PC-3 (cell line): ENCODE measurements around the gene NDUFB6. TPM values are rescaled to one million over a fixed set of nuclear protein-coding genes. Genes with fewer than 3 reads are reported as not detected.

Experiments used
- ATAC-seq: fragments of 200-7000 bp; cut with Tn5 transposase; 2 replicates; pipeline ENCODE4 v1.9.1; 2020; ENCODE audit warnings: mild to moderate bottlenecking, moderate library complexity
- BruUV-seq: library from RNA; stranded (reverse); fragments of 400-500 nt; replicated peaks from 2 replicates; lab custom pipeline; 2021; lab: Mats Ljungman, UMichigan
- CTCF ChIA-PET: fragments of 300-600 bp; sonication (Branson Sonifier 250); formaldehyde crosslinking; loops from one replicate; lab custom pipeline; 2022; ENCODE audit warnings: antibody characterized with exemption; lab: Charles Lee
- POLR2A ChIA-PET: fragments of 300-600 bp; sonication (Branson Sonifier 250); formaldehyde crosslinking; loops from one replicate; lab custom pipeline; 2022; ENCODE audit warnings: antibody characterized with exemption; ENCODE audit not compliant: unreplicated experiment; lab: Charles Lee
- DNase-seq: peaks from one replicate; pipeline ENCODE4 v3.0.0-alpha.2; 2015
- H2AFZ ChIP-seq: fragments of 300-600 bp; sonication (generic); 2 replicates; pipeline ENCODE4 v1.6.0; 2016; ENCODE audit warnings: antibody characterized with exemption, low read length
- H3F3A ChIP-seq: fragments of 300-600 bp; sonication (generic); one replicate; pipeline ENCODE4 v1.6.0; 2017; ENCODE audit warnings: antibody characterized with exemption, low read length, control low read depth, mild to moderate bottlenecking; ENCODE audit not compliant: unreplicated experiment
- H3K27ac ChIP-seq: fragments of 300-600 bp; sonication (generic); 2 replicates; pipeline ENCODE4 v1.5.1; 2016; ENCODE audit warnings: mild to moderate bottlenecking, low read length
- H3K27me3 ChIP-seq: fragments of 300-600 bp; sonication (generic); 2 replicates; pipeline ENCODE4 v1.6.1; 2016; ENCODE audit warnings: low read length, mixed read lengths
- H3K36me3 ChIP-seq: fragments of 300-600 bp; sonication (generic); 2 replicates; pipeline ENCODE4 v1.6.1; 2016; ENCODE audit warnings: low read depth, mixed run types, low read length, mixed read lengths
- H3K4me1 ChIP-seq: fragments of 300-600 bp; sonication (generic); 2 replicates; pipeline ENCODE4 v1.5.1; 2016; ENCODE audit warnings: low read length; ENCODE audit not compliant: insufficient read depth
- H3K4me2 ChIP-seq: fragments of 300-600 bp; sonication (generic); 2 replicates; pipeline ENCODE4 v1.6.0; 2016; ENCODE audit warnings: low read length
- H3K4me3 ChIP-seq: fragments of 300-600 bp; sonication (generic); 2 replicates; pipeline ENCODE4 v1.5.1; 2016; ENCODE audit warnings: mild to moderate bottlenecking, low read length, mixed read lengths
- H3K79me2 ChIP-seq: fragments of 300-600 bp; sonication (generic); 2 replicates; pipeline ENCODE4 v1.6.1; 2017; ENCODE audit warnings: low read length, mixed read lengths
- H3K9ac ChIP-seq: fragments of 300-600 bp; sonication (generic); 2 replicates; pipeline ENCODE4 v1.6.0; 2016; ENCODE audit warnings: mild to moderate bottlenecking, low read length
- H3K9me2 ChIP-seq: fragments of 300-600 bp; sonication (generic); replicated peaks from 2 replicates; pipeline ENCODE4 v1.6.1; 2016; ENCODE audit warnings: mixed run types, low read length, mixed read lengths
- H3K9me3 ChIP-seq: fragments of 300-600 bp; sonication (generic); 2 replicates; pipeline ENCODE4 v1.6.1; 2016; ENCODE audit warnings: low read length, mixed read lengths
- H4K20me1 ChIP-seq: fragments of 300-600 bp; sonication (generic); 2 replicates; pipeline ENCODE4 v1.6.1; 2016; ENCODE audit warnings: low read length, mixed read lengths
- CTCF ChIP-seq: fragments of 300-600 bp; sonication (generic); conservative IDR thresholded peaks from 2 replicates; pipeline ENCODE4 v1.5.1; 2017; ENCODE audit warnings: antibody characterized with exemption, low read depth, mild to moderate bottlenecking, low read length
- EZH2 ChIP-seq: fragments of 300-600 bp; sonication (generic); IDR thresholded peaks from one replicate; pipeline ENCODE4 v1.6.1; 2017; ENCODE audit warnings: antibody characterized with exemption, mild to moderate bottlenecking, low read length; ENCODE audit not compliant: unreplicated experiment
- EZH2phosphoT487 ChIP-seq: fragments of 300-600 bp; sonication (generic); IDR thresholded peaks from 2 replicates; pipeline ENCODE4 v1.6.1; 2018; ENCODE audit warnings: mild to moderate bottlenecking, antibody characterized with exemption, low read length, borderline replicate concordance
- intact Hi-C: fragments of 100-400 bp; cut with micrococcal nuclease; formaldehyde crosslinking; loops from 2 replicates; pipeline ENCODE4 v1.9.0; 2023
- total RNA-seq: library from RNA; depleted of rRNA; stranded (reverse); fragments of >200 nt; gene quantifications from 2 replicates; pipeline ENCODE4 v1.2.3, GENCODE V29; 2014

Gene NDUFB6
- total RNA-seq, 1 experiment from 2014 or later: 86.4 TPM

- H3K36me3 ChIP-seq: no peaks in the 10 kb centered on the region
- H3K9me3 ChIP-seq: no peaks in the 10 kb centered on the region
- H2AFZ ChIP-seq: no peak overlapping the region
- H3K27ac ChIP-seq: peak overlapping the region; percentile 95
- ATAC-seq (no peak), DNase-seq (no peak)
- no peaks in the 10 kb centered on the region for H3K27me3 ChIP-seq
- intact Hi-C loops: no loop called here
- H3K9ac ChIP-seq: peak overlapping the region; percentile 72
- H3K4me1 ChIP-seq: peaks cover 15% of the 10 kb centered on the region
- H3F3A ChIP-seq: no peaks in the 10 kb centered on the region
- H4K20me1 ChIP-seq: no peaks in the 10 kb centered on the region
- H3K79me2 ChIP-seq: no peaks in the 10 kb centered on the region
- H3K4me3 ChIP-seq: no peak overlapping the region
- no TSS peak for BruUV-seq
- H3K4me2 ChIP-seq: peak overlapping the region; percentile 64
- CTCF ChIA-PET: interaction anchor here (0.7 to 1.3 kb wide), 2 partner anchors 11 to 378 kb away, joined by 5 to 6 read pairs; no protein-coding TSS in a partner anchor
- no peaks in the 10 kb centered on the region for H3K9me2 ChIP-seq
- TF ChIP-seq CTCF (no peak), EZH2phosphoT487 (no peak), EZH2 (no peak)
- POLR2A ChIA-PET: interaction anchor here (0.5 kb wide), 1 partner anchor 72 kb away, joined by 5 read pairs; no protein-coding TSS in a partner anchor
These were observed 17.5 kb upstream of the NDUFB6 start for GRCh38 chr9:32590476-32590875.

GRCh38 chr9:32589083-32589723, 16.2 kb upstream of the NDUFB6 start:
- no TSS peak for BruUV-seq
- H3K9me3 ChIP-seq: no peaks in the 10 kb centered on the region
- no peak overlapping the region; the same call in 1 of the 2 replicates for H3K9ac ChIP-seq
- H3K27me3 ChIP-seq: no peaks in the 10 kb centered on the region
- peak; percentile 72 for ATAC-seq
- H3K4me1 ChIP-seq: peaks cover 15% of the 10 kb centered on the region
- TF ChIP-seq CTCF: peak; percentile 75
- TF ChIP-seq EZH2: no peak
- no peak for TF ChIP-seq EZH2phosphoT487
- no peaks in the 10 kb centered on the region for H3K79me2 ChIP-seq
- DNase-seq: peak; percentile 68
- no peak overlapping the region; the same call in none of the 2 replicates for H3K27ac ChIP-seq
- CTCF ChIA-PET: interaction anchor here (0.6 to 1.6 kb wide), 6 partner anchors 83 to 379 kb away, joined by 3 to 10 read pairs (median 4); no protein-coding TSS in a partner anchor
- no peak overlapping the region for H2AFZ ChIP-seq
- no peak overlapping the region for H3K4me3 ChIP-seq
- H3K36me3 ChIP-seq: no peaks in the 10 kb centered on the region
- H3K9me2 ChIP-seq: no peaks in the 10 kb centered on the region
- no peaks in the 10 kb centered on the region for H4K20me1 ChIP-seq
- no peaks in the 10 kb centered on the region for H3F3A ChIP-seq
- H3K4me2 ChIP-seq: no peak overlapping the region
- intact Hi-C loops: loop anchor here (1.0 kb wide), 2 partner anchors 115 to 379 kb away; no protein-coding TSS in a partner anchor
- POLR2A ChIA-PET: no interaction called here

- Histone ChIP-seq H4K20me1 (no peaks in the 10 kb centered on the region), H3K9me3 (no peaks in the 10 kb centered on the region), H3K4me3 (no peak overlapping the region), H3F3A (no peaks in the 10 kb centered on the region), H2AFZ (no peak overlapping the region), H3K27ac (no peak overlapping the region), H3K27me3 (no peaks in the 10 kb centered on the region), H3K36me3 (no peaks in the 10 kb centered on the region), H3K79me2 (no peaks in the 10 kb centered on the region), H3K4me1 (peaks cover 15% of the 10 kb centered on the region), H3K9me2 (no peaks in the 10 kb centered on the region), H3K4me2 (no peak overlapping the region), H3K9ac (no peak overlapping the region)
- ChIA-PET CTCF (interaction anchor here (0.6 to 1.6 kb wide), 3 partner anchors 32 to 380 kb away, joined by 3 to 12 read pairs (median 10); no protein-coding TSS in a partner anchor), POLR2A (no interaction called here)
- DNase-seq: no peak
- intact Hi-C loops: no loop called here
- ATAC-seq: no peak
- TF ChIP-seq EZH2phosphoT487 (no peak), CTCF (no peak), EZH2 (no peak)
- no TSS peak for BruUV-seq
These were observed 14.9 kb upstream of the NDUFB6 start for GRCh38 chr9:32587901-32588300.
